Measurements from ENCODE around the gene CLEC5A.

DNA sequence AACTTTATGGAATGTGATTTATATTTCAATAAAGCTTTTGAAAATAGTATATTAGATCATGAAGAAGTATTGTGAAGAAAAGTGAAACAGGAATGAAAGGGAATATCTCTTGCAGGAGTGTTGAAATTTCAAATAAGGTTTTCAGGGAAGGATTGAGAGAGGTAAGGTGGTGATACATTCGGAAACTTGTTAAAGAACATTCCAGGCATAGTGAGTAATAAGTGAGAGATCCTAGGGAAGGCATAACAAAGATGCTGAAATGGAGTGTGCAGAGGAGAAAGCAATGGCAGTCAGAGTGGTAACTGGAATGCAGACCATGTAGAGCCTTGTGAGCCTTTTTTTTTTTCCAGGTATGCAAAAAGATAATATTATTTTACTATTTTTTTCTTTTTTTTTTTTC is 26.5 kb downstream of the CLEC5A start:
- TF ChIP-seq MAX (IDR thresholded peaks at IDR 0.05) (no peak), RNF2 (IDR thresholded peaks at IDR 0.05; ENCODE audit: borderline replicate concordance, low read depth, low read length, missing control alignments, poor library complexity, severe bottlenecking) (no peak), ATF3 (IDR thresholded peaks at IDR 0.05; ENCODE audit: insufficient read depth, low read depth, low read length) (no peak), SP2 (IDR thresholded peaks at IDR 0.05; ENCODE audit: low read length) (no peak), CREB1 (IDR thresholded peaks at IDR 0.05) (no peak), POLR2AphosphoS5 (IDR thresholded peaks at IDR 0.05; ENCODE audit: low read depth, low read length) (no peak), POLR2A (IDR thresholded peaks at IDR 0.05; ENCODE audit: control extremely low read depth in 1 of 2, low read depth in 2 of 2, low read length in 2 of 2) (no peak), BACH1 (IDR thresholded peaks at IDR 0.05; ENCODE audit: low read length) (no peak)
- TF ChIP-seq, protein P1, sequence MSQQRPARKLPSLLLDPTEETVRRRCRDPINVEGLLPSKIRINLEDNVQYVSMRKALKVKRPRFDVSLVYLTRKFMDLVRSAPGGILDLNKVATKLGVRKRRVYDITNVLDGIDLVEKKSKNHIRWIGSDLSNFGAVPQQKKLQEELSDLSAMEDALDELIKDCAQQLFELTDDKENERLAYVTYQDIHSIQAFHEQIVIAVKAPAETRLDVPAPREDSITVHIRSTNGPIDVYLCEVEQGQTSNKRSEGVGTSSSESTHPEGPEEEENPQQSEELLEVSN (IDR thresholded peaks at IDR 0.05) = no peak
- TF ChIP-seq, protein P2, sequence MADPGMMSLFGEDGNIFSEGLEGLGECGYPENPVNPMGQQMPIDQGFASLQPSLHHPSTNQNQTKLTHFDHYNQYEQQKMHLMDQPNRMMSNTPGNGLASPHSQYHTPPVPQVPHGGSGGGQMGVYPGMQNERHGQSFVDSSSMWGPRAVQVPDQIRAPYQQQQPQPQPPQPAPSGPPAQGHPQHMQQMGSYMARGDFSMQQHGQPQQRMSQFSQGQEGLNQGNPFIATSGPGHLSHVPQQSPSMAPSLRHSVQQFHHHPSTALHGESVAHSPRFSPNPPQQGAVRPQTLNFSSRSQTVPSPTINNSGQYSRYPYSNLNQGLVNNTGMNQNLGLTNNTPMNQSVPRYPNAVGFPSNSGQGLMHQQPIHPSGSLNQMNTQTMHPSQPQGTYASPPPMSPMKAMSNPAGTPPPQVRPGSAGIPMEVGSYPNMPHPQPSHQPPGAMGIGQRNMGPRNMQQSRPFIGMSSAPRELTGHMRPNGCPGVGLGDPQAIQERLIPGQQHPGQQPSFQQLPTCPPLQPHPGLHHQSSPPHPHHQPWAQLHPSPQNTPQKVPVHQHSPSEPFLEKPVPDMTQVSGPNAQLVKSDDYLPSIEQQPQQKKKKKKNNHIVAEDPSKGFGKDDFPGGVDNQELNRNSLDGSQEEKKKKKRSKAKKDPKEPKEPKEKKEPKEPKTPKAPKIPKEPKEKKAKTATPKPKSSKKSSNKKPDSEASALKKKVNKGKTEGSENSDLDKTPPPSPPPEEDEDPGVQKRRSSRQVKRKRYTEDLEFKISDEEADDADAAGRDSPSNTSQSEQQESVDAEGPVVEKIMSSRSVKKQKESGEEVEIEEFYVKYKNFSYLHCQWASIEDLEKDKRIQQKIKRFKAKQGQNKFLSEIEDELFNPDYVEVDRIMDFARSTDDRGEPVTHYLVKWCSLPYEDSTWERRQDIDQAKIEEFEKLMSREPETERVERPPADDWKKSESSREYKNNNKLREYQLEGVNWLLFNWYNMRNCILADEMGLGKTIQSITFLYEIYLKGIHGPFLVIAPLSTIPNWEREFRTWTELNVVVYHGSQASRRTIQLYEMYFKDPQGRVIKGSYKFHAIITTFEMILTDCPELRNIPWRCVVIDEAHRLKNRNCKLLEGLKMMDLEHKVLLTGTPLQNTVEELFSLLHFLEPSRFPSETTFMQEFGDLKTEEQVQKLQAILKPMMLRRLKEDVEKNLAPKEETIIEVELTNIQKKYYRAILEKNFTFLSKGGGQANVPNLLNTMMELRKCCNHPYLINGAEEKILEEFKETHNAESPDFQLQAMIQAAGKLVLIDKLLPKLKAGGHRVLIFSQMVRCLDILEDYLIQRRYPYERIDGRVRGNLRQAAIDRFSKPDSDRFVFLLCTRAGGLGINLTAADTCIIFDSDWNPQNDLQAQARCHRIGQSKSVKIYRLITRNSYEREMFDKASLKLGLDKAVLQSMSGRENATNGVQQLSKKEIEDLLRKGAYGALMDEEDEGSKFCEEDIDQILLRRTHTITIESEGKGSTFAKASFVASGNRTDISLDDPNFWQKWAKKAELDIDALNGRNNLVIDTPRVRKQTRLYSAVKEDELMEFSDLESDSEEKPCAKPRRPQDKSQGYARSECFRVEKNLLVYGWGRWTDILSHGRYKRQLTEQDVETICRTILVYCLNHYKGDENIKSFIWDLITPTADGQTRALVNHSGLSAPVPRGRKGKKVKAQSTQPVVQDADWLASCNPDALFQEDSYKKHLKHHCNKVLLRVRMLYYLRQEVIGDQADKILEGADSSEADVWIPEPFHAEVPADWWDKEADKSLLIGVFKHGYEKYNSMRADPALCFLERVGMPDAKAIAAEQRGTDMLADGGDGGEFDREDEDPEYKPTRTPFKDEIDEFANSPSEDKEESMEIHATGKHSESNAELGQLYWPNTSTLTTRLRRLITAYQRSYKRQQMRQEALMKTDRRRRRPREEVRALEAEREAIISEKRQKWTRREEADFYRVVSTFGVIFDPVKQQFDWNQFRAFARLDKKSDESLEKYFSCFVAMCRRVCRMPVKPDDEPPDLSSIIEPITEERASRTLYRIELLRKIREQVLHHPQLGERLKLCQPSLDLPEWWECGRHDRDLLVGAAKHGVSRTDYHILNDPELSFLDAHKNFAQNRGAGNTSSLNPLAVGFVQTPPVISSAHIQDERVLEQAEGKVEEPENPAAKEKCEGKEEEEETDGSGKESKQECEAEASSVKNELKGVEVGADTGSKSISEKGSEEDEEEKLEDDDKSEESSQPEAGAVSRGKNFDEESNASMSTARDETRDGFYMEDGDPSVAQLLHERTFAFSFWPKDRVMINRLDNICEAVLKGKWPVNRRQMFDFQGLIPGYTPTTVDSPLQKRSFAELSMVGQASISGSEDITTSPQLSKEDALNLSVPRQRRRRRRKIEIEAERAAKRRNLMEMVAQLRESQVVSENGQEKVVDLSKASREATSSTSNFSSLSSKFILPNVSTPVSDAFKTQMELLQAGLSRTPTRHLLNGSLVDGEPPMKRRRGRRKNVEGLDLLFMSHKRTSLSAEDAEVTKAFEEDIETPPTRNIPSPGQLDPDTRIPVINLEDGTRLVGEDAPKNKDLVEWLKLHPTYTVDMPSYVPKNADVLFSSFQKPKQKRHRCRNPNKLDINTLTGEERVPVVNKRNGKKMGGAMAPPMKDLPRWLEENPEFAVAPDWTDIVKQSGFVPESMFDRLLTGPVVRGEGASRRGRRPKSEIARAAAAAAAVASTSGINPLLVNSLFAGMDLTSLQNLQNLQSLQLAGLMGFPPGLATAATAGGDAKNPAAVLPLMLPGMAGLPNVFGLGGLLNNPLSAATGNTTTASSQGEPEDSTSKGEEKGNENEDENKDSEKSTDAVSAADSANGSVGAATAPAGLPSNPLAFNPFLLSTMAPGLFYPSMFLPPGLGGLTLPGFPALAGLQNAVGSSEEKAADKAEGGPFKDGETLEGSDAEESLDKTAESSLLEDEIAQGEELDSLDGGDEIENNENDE (IDR thresholded peaks at IDR 0.05; ENCODE audit: insufficient replicate concordance, low read length) = no peak
